HG02943 (cell line): ENCODE data around the gene SSBP1.
"Not testable (repeated sequence)": the region's sequence is repeated elsewhere in the genome, so short reads cannot be mapped to it uniquely, and the experiment has no call there.

ENCODE experiments used
- ATAC-seq: cut with Tn5 transposase; IDR thresholded peaks from one replicate; pipeline ENCODE4 v1.9.1; 2021; ENCODE audit warnings: mild to moderate bottlenecking, low read depth, moderate library complexity; ENCODE audit not compliant: unreplicated experiment

The SSBP1 gene

DNA sequence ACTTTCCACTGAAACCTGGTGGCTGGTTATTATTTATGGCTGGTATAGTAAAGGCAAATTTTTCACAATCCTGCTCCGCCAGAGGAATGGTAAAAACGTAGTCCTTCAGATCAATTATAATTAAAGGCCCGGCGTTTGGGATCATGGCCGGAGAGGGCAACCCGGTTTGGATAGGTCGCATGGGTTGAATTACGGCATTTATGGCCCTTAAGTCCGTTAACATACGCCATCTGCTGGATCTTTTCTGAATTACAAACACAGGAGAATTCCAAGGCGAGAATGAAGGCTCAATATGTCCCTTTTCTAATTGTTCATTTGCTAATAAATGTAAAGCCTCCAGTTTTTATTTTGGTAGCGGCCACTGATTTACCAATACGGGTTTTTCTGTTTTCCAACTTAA, 14.5 kb downstream of the SSBP1 start:
- ATAC-seq: no peak

DNA sequence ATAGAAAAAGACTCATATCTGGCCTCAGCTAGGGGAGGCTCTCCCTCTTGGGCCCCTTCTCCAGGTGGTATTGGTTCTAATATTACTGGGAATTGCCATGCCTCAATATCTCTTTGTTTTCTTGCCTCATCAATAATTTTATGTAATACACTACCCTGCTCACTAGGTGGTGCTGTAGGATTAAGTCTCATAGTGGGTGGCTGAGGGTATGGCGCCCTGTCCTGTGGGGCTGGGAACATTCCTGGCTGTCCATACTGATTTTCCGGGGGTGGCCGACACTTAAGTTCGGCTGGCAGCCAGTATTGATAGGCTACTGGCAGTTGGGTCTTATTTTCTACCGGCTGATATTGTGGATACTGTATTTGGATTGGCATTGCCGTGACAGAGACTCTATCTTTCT, 16.8 kb downstream of the SSBP1 start:
- no peak for ATAC-seq

DNA sequence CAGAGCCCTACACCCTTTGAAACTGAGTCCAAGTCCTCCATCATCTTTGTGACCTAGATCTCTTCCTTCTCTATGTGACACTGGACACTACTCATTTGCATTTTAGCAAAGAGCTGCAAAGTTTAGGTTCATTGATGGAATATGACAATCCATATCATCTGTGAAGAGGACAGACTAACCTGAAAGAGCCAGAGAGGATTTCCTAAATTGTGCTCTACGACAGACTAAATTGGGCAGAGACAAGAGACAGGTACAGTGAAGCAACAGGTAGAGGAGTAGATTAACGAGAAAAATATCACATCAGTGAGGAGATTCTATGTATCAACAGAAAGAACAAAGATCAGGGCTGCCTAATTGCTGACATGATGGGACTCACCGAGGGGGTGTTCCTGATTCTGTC, 25.6 kb downstream of the SSBP1 start, which contains the start of gene TAS2R3:
TAS2R3 (plus strand) TSS at position 301 of the 400 bp plus-strand sequence; CDS start at position 363, 62 bp downstream.
- ATAC-seq: no peak

DNA sequence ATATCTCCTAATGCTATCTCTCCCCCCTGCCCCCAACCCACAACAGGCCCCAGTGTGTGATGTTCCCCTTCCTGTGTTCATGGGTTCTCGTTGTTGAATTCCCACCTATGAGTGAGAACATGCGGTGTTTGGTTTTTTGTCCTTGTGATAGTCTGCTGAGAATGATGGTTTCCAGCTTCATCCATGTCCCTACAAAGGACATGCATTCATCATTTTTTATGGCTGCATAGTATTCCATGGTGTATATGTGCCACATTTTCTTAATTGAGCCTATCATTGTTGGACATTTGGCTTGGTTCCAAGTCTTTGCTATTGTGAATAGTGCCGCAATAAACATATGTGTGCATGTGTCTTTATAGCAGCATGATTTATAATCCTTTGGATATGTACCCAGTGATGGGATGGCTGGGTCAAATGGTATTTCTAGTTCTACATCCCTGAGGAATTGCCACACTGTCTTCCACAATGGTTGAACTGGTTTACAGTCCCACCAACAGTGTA, 32.0 kb downstream of the SSBP1 start:
- not testable (repeated sequence) for ATAC-seq

DNA sequence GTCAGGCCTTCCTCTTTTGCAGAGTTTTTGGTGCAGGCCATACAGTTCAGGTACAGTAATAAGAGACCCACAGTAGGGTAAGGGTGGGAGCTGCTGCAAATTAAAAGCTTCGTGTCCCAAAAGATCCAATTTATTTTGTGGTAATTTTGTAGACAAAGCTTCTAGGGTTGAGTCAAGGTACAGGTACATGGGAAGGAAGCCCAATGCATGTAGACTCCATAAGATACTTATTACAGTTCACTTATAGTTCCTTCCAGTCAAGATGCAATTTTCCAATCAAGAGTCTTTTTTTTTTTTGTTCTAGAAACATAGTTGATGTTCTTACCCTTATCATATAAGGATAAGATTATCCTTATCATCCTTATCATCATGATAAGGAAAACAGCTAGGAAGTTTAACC, 38.2 kb downstream of the SSBP1 start, which contains the start of gene TAS2R4:
TAS2R4 (plus strand) TSS at position 301 of the 400 bp plus-strand sequence. CDS start 1,815 bp downstream, outside the sequence.
- no peak for ATAC-seq

DNA sequence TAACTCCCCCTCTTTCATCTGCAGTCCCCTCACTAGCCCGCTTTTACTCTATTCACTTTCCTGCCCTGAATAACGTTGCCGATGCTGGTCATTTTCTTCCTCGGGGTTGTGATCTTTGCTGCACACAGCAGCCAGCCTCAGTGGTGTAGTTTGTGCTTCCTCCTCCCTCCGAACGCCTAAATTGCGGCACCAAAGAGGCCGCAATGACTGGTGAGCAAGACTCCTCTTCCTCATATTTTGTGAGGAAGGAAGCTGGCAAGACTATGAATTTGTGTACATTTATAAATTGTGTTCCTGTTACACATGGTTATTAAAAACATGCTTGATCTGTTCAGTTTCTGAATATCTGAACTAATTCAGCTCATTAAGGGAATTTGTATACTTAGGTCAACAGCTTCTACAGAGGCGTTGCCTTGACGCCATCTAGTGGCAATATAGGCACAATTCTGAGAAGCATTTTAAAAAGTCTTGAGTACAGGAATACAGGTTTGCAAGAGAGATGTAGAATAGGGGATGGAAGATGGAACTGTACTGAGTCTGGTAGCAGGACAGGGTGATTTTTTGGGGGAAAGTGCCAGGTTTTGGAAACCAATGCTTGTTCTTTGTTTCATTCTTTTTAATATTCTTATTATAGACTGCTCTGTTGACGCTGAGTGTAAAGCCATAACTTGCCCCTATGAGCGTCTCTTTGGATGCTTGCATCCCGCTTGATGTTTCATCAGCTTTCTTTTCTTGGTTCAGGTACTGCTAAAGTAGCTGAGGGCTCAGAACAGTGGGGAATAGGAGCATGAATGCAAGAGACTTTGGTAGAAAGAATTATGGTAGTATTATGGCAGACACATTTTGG, 47.8 kb downstream of the SSBP1 start:
- no peak for ATAC-seq

DNA sequence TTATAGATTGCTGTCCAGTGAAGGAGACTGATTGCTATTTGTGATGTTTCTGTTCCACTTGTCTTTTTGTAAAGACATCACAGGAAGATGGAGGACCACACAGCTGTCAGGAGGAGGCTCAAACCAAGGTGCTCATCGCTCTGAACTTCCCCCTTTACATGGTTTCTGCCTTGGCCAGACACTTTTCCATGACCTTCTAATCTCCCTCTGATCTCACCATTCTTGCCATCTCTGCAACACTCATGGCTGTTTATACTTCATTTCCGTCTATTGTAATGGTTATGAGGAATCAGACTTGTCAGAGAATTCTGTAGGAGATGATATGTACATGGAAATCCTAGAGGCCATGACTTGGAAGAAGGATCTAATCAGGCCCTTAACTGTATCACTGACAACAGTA, 50.1 kb downstream of the SSBP1 start:
- ATAC-seq: no peak

DNA sequence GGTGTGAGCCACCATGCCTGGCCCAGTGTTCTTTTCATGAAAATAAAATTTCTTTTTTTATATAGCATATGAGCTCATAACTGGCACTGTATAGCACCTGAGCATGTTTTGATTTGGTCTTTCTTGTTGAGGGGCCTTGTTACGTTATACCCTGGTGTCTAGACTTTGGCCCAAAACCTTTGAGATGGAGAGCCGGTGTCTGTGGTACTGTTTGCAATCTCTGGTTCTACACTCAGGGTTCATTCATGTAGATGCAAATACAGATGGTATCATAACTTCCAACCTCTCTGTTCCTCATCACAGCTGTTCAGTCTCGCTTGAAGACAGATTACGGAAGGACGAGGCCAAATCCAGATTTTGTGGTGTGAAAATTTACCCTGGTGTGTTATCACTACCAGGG, 51.8 kb downstream of the SSBP1 start, which contains the start of gene TAS2R5:
TAS2R5 (plus strand) TSS at position 301 of the 400 bp plus-strand sequence. CDS start 145 bp downstream, outside the sequence.
- no peak for ATAC-seq

DNA sequence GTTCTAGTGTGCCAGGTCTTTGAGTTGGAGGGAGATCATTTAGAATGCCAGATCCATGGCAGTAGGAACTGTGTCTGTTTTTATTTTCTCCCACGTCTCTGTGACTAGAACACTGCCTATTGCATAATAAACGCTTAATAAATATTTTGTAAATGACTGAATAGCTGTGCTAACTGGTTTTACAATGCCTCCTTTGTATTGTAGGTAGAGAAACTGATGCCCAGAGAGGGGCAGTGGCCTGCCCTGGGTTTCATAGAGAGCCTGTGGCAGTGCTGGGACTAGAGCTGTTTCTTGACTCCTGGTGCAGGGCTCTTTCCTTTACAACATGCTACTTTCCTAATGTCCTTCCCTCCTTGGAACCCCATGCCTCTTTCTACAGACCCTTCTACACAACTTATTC, 54.4 kb downstream of the SSBP1 start:
- no peak for ATAC-seq
